Astrocyte (in vitro differentiated cells and primary cell): ENCODE results near the gene DRC1. TPM values are rescaled to one million over a fixed set of nuclear protein-coding genes. Genes with fewer than 3 reads are reported as not detected.

Experiments
- DNase-seq: peaks from one replicate; pipeline ENCODE4 v3.0.0-alpha.2; 2010; ENCODE audit warnings: low read depth
- FAIRE-seq: peaks from 2 replicates; lab custom pipeline; 2011; peaks lifted over from hg19 to GRCh38; lab: Jason Lieb, UNC
- H2AFZ ChIP-seq: 2 replicates; pipeline ENCODE4 v1.6.0; 2012; ENCODE audit warnings: low read depth, low read length, inconsistent platforms
- H3K27ac ChIP-seq: 2 replicates; pipeline ENCODE4 v1.5.1; 2011; ENCODE audit warnings: low read depth, low read length, inconsistent platforms
- H3K27me3 ChIP-seq: 2 replicates; pipeline ENCODE4 v1.6.0; 2011; ENCODE audit warnings: low read length, inconsistent platforms; ENCODE audit not compliant: insufficient read depth
- H3K36me3 ChIP-seq: 2 replicates; pipeline ENCODE4 v1.5.1; 2011; ENCODE audit warnings: low read length, inconsistent platforms; ENCODE audit not compliant: insufficient read depth
- H3K4me1 ChIP-seq: 2 replicates; pipeline ENCODE4 v1.5.1; 2011; ENCODE audit warnings: low read length, inconsistent platforms; ENCODE audit not compliant: insufficient read depth
- H3K4me2 ChIP-seq: 2 replicates; pipeline ENCODE4 v1.6.0; 2012; ENCODE audit warnings: low read length, inconsistent platforms
- H3K4me3 ChIP-seq: 2 replicates; pipeline ENCODE4 v1.5.1; 2011; ENCODE audit warnings: low read depth, mild to moderate bottlenecking, low read length, inconsistent platforms; ENCODE audit not compliant: insufficient read depth
- H3K79me2 ChIP-seq: 2 replicates; pipeline ENCODE4 v1.6.0; 2012; ENCODE audit warnings: mild to moderate bottlenecking, low read length, inconsistent platforms; ENCODE audit not compliant: insufficient read depth
- H3K9ac ChIP-seq: 2 replicates; pipeline ENCODE4 v1.6.0; 2012; ENCODE audit warnings: mild to moderate bottlenecking, low read length, inconsistent platforms
- H3K9me3 ChIP-seq: 2 replicates; pipeline ENCODE4 v1.5.1; 2012; ENCODE audit warnings: low read depth, mild to moderate bottlenecking, low read length, inconsistent platforms; ENCODE audit not compliant: insufficient read depth
- H4K20me1 ChIP-seq: 2 replicates; pipeline ENCODE4 v1.6.0; 2012; ENCODE audit warnings: low read length, inconsistent platforms; ENCODE audit not compliant: insufficient read depth
- H3K27ac Mint-ChIP-seq: one replicate; pipeline ENCODE4 v1.8.0; 2021; ENCODE audit warnings: mild to moderate bottlenecking, mixed read lengths; ENCODE audit not compliant: unreplicated experiment
- H3K27me3 Mint-ChIP-seq: one replicate; pipeline ENCODE4 v1.8.0; 2021; ENCODE audit warnings: low read depth, mixed read lengths; ENCODE audit not compliant: unreplicated experiment
- H3K36me3 Mint-ChIP-seq: one replicate; pipeline ENCODE4 v1.8.0; 2021; ENCODE audit warnings: low read depth, mixed read lengths; ENCODE audit not compliant: unreplicated experiment
- H3K4me1 Mint-ChIP-seq: one replicate; pipeline ENCODE4 v1.8.0; 2021; ENCODE audit warnings: low read depth, mixed read lengths; ENCODE audit not compliant: unreplicated experiment
- H3K4me3 Mint-ChIP-seq: one replicate; pipeline ENCODE4 v1.8.0; 2021; ENCODE audit warnings: mild to moderate bottlenecking, moderate library complexity, mixed read lengths; ENCODE audit not compliant: unreplicated experiment
- H3K9me3 Mint-ChIP-seq: one replicate; pipeline ENCODE4 v1.8.0; 2021; ENCODE audit warnings: mild to moderate bottlenecking, mixed read lengths; ENCODE audit not compliant: unreplicated experiment
- EZH2 ChIP-seq: IDR thresholded peaks from 2 replicates; pipeline ENCODE4 v1.6.1; 2012; ENCODE audit warnings: mild to moderate bottlenecking, low read length, inconsistent platforms; ENCODE audit not compliant: insufficient read depth
- total RNA-seq: library from RNA; stranded (reverse); gene quantifications from 2 replicates; pipeline ENCODE4 v1.2.1, GENCODE V29; 2021
- TF ChIP-seq, protein P1 (sequence below): IDR thresholded peaks from 2 replicates; pipeline ENCODE4 v1.5.1; 2011; ENCODE audit warnings: low read depth, mild to moderate bottlenecking, inconsistent platforms, low read length, moderate library complexity; ENCODE audit not compliant: insufficient read depth

The DRC1 gene
- total RNA-seq, 1 donor from 2014 or later: 0.27 TPM

- no peak overlapping the region for H3K4me3 ChIP-seq
- no peaks in the 10 kb centered on the region for H3K9me3 ChIP-seq
- no peak overlapping the region for H3K27ac ChIP-seq
- Mint-ChIP-seq H3K36me3 (peaks cover 2% of the 10 kb centered on the region), H3K4me3 (no peak overlapping the region), H3K9me3 (no peaks in the 10 kb centered on the region), H3K27ac (no peak overlapping the region), H3K27me3 (peaks cover 5% of the 10 kb centered on the region), H3K4me1 (peaks cover 1% of the 10 kb centered on the region)
- no peak overlapping the region for H3K9ac ChIP-seq
- H3K4me1 ChIP-seq: no peaks in the 10 kb centered on the region
- H3K36me3 ChIP-seq: no peaks in the 10 kb centered on the region
- H3K27me3 ChIP-seq: peaks cover 3% of the 10 kb centered on the region
- H4K20me1 ChIP-seq: no peaks in the 10 kb centered on the region
- no peaks in the 10 kb centered on the region for H3K79me2 ChIP-seq
- no peak overlapping the region for H2AFZ ChIP-seq
- FAIRE-seq: no peak
- TF ChIP-seq, protein P1, sequence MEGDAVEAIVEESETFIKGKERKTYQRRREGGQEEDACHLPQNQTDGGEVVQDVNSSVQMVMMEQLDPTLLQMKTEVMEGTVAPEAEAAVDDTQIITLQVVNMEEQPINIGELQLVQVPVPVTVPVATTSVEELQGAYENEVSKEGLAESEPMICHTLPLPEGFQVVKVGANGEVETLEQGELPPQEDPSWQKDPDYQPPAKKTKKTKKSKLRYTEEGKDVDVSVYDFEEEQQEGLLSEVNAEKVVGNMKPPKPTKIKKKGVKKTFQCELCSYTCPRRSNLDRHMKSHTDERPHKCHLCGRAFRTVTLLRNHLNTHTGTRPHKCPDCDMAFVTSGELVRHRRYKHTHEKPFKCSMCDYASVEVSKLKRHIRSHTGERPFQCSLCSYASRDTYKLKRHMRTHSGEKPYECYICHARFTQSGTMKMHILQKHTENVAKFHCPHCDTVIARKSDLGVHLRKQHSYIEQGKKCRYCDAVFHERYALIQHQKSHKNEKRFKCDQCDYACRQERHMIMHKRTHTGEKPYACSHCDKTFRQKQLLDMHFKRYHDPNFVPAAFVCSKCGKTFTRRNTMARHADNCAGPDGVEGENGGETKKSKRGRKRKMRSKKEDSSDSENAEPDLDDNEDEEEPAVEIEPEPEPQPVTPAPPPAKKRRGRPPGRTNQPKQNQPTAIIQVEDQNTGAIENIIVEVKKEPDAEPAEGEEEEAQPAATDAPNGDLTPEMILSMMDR: no peak
- no peak for TF ChIP-seq EZH2
- no peak for DNase-seq
- H3K4me2 ChIP-seq: no peak overlapping the region
Observed at GRCh38 chr2:26410764-26411243, 9.1 kb downstream of the DRC1 start.

GRCh38 chr2:26411419-26411818, 9.7 kb downstream of the DRC1 start:
- H3K27me3 ChIP-seq: peaks cover 3% of the 10 kb centered on the region
- no peak for FAIRE-seq
- H3K4me1 ChIP-seq: no peaks in the 10 kb centered on the region
- H2AFZ ChIP-seq: no peak overlapping the region
- Mint-ChIP-seq H3K36me3 (peaks cover 2% of the 10 kb centered on the region), H3K27ac (no peak overlapping the region), H3K9me3 (no peaks in the 10 kb centered on the region), H3K27me3 (peaks cover 5% of the 10 kb centered on the region), H3K4me1 (peaks cover 1% of the 10 kb centered on the region), H3K4me3 (no peak overlapping the region)
- no peak overlapping the region for H3K9ac ChIP-seq
- no peaks in the 10 kb centered on the region for H4K20me1 ChIP-seq
- H3K27ac ChIP-seq: no peak overlapping the region
- TF ChIP-seq EZH2: no peak
- TF ChIP-seq, protein P1: no peak
- no peaks in the 10 kb centered on the region for H3K36me3 ChIP-seq
- H3K79me2 ChIP-seq: no peaks in the 10 kb centered on the region
- DNase-seq: no peak
- H3K4me3 ChIP-seq: no peak overlapping the region
- H3K4me2 ChIP-seq: no peak overlapping the region
- no peaks in the 10 kb centered on the region for H3K9me3 ChIP-seq

DNA sequence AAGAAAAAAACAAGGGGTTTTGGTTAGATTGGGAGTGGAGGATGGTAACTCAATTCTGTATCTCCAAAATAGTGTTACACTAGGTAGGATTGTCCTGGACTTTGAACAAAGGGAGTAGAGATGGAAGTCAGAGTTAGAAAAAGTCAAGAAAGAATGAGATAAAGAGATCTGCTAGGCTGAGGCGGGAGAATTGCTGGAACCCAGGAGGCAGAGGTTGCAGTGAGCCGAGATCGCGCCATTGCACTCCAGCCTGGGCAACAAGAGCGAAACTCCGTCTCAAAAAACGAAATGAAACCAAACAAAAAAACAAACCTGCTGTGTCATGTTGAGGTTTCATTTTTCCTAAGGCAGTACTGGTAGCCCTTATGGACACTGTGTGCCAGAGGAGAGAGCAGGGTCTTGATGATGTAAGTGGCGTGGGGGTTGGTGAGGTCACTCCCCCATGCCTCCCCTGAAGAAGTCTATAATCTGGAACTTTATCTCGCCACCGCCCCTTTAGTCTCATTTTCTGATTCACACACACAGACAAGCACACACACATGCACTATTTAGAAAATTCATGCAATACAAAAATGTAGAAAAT, 10.5 kb downstream of the DRC1 start:
- H3K27me3 Mint-ChIP-seq: peaks cover 5% of the 10 kb centered on the region
- Histone ChIP-seq H3K27me3 (peaks cover 3% of the 10 kb centered on the region), H2AFZ (no peak overlapping the region), H3K4me1 (no peaks in the 10 kb centered on the region), H4K20me1 (no peaks in the 10 kb centered on the region), H3K9me3 (no peaks in the 10 kb centered on the region), H3K4me3 (no peak overlapping the region), H3K9ac (no peak overlapping the region), H3K79me2 (no peaks in the 10 kb centered on the region), H3K4me2 (no peak overlapping the region), H3K36me3 (no peaks in the 10 kb centered on the region), H3K27ac (no peak overlapping the region)
- peaks cover 1% of the 10 kb centered on the region for H3K4me1 Mint-ChIP-seq
- no peaks in the 10 kb centered on the region for H3K9me3 Mint-ChIP-seq
- FAIRE-seq: no peak
- peak overlapping the region; percentile 83 for H3K27ac Mint-ChIP-seq
- no peak overlapping the region for H3K4me3 Mint-ChIP-seq
- peaks cover 2% of the 10 kb centered on the region for H3K36me3 Mint-ChIP-seq
- no peak for DNase-seq
- TF ChIP-seq EZH2: no peak
- TF ChIP-seq, protein P1: no peak
